ENCODE results near the gene PVR.
"Not testable (repeated sequence)": the region's sequence is repeated elsewhere in the genome, so short reads cannot be mapped to it uniquely, and the experiment has no call there.

Gene PVR

DNA sequence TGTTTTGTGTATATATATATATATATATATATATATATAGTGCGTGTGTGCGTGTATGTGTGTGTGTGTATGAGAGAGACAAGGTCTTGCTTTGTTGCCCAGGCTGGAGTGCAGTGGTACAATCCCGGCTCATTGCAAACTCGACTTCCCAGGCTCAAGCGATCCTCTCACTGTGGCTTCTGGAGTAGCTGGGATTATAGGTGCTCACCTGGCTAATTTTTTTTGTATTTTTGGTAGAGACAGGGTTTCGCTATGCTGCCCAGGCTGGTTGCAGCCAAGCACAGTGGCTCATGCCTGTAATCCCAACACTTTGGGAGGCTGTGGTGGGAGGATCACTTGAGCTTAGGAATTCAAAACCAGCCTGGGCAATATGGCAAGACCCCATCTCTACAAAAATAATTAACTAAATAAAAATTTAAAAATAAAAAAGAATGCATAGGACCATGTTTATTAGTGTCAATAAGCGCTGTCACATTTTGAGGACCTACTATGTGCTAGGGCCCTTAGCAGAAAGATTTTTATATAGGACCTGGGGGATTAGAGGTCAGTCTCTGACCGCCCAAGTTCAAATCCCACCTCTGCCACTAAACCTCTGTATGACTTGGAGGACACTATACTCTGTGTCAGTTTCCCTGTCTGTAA lies 1.8 kb downstream of the PVR start:
- no peak for DNase-seq (ENCODE audit: low spot score)

DNA sequence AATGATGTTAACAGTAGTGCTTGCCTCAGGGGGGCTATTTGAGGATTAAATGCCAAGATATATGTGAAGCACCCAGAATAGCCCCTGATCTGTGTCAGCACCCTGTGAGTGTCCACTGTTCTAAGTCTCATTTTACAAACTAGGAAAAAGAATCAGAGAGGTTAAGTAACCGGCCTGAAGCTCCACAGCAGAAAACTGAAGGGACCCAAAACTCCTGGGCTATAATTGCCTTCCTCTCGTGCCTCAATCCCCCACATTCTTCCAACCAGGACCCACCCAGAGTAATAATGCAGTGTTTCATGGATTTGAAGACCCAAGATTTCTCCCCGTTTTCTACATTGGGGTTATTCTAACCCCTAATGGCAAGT lies 2.3 kb downstream of the PVR start:
- DNase-seq (ENCODE audit: low spot score), result no peak

DNA sequence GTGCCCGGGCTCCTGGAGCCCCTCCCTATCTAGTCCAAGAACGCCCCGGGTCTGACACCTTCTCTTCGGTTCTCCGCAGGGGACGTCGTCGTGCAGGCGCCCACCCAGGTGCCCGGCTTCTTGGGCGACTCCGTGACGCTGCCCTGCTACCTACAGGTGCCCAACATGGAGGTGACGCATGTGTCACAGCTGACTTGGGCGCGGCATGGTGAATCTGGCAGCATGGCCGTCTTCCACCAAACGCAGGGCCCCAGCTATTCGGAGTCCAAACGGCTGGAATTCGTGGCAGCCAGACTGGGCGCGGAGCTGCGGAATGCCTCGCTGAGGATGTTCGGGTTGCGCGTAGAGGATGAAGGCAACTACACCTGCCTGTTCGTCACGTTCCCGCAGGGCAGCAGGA lies 3.4 kb downstream of the PVR start:
- no peak for DNase-seq (ENCODE audit: low spot score)

DNA sequence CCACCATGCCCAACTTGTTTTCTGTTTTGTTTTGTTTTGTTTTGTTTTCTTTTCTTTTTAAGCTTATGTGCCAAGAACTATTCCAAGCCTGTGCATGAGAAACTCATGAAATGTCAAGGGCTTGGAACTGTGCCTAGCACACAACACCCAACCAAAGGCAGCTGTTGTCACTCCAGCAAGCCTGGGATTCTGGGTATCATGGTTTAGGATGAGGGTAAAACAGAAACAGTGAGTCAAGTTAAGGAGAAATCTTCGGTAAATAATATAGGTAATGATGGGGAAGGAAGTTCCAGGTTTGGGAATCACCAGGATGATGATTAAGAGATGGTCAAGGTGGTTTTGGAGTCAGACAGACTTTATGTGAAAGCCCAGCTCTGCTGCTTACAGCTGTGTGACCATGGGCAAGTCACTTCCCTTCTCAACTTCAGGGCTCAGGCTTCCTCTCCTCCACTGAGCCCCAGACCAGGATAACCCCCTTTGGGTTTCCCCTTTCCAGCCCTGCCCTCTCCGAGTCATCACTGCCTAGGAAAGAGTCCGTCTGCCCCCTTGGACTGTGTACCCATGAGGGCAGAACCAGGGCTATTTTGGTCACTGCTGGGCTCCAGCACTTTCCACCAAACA lies 5.0 kb downstream of the PVR start:
- DNase-seq (ENCODE audit: low spot score), result no peak

DNA sequence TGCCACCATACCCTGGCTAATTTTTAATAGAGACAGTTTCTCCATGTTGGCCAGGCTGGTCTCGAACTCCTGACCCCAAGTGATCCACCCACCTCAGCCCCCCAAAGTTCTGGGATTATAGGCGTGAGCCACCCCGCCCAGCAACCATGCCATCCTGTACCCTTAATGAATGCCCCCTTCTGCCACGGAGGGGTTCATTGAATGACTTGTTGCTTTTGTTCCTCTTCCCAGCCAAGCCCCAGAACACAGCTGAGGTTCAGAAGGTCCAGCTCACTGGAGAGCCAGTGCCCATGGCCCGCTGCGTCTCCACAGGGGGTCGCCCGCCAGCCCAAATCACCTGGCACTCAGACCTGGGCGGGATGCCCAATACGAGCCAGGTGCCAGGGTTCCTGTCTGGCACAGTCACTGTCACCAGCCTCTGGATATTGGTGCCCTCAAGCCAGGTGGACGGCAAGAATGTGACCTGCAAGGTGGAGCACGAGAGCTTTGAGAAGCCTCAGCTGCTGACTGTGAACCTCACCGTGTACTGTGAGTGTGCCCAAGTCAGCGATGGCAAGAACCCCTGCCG lies 6.0 kb downstream of the PVR start:
- no peak for DNase-seq (ENCODE audit: low spot score)

DNA sequence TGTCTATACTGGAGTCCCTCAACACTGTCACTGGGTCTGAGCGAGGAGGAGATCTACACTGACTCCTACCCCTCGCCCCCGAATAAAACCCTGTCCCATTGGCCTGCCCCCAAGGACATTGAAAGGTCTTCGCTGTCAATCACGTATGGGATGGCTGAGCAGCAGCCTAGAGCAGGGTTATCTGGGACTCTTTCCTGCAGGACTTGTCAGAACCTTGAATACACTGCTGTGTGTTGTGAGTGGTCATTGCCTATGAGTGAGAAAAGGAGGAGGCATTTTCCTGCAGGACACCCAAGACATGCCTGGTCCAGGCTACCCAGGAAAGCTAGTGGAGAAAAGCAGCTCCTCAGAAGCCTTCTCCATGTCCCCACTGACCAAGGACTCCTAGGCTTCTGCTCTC lies 9.6 kb downstream of the PVR start:
- no peak for DNase-seq (ENCODE audit: low spot score)

DNA sequence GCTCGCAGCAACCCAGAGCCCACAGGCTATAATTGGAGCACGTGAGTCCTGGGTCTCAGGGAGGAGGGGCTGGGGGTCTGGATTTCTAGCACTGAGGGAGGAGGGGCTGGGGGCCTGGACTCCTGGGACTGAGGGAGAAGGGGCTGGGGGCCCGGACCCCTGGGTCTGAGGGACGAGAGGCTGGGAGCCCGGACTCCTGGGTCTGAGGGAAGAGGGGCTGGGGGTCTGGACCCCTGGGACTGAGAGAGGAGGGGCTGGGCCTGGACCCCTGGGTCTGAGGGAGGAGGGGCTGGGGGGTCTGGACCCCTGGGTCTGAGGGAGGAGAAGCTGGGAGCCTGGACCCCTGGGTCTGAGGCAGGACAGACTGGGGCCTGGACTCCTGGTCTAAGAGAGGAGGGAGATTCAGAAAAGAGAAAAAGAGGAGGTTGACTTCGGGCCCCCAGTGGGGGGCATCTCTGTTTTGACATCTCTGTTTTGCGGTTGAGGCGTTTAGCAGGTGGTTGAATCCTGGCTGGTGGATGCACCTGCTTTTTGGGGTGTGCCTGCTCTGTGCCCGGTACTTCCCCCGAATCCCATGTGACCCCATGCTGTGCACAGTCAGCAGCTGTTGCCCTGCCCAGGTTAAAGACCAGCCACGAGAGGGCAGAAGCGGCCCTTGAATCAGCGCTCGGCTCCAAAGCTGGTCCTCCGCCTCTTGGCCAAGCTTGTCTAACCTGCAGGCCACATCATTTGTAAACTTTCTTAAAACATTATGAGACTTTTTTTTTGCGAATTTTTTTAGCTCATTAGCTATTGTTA lies 10.5 kb downstream of the PVR start:
- peak; percentile 90 for DNase-seq (ENCODE audit: low spot score)

DNA sequence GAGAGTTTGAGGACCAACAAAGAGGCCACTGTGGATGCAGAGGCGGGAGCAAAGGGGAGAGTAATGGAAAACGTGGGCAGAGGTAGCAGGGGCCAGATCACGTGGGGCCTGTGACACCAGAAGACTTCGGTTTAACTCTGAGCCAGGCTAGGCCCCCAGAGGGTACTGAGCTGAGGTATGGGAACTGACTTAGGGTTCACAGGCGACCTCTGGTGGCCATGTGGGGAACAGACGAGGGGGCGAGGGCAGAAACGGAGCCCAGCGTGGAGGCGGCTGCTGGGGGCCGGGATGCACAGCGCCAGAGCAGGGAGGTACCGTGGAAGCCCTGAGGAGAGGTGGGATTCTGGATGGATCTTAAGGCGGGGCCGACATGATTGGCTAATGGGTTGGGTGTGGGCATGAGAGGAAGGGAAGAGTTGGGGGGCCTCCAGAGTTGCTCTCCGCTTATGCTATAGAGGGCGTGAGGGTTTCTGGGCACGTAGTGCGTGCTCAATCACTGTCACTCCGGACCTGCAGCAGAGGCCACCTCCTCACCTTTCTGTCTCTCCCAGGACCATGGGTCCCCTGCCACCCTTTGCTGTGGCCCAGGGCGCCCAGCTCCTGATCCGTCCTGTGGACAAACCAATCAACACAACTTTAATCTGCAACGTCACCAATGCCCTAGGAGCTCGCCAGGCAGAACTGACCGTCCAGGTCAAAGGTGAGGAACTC lies 13.7 kb downstream of the PVR start:
- DNase-seq (ENCODE audit: low spot score), result peak; percentile 85

DNA sequence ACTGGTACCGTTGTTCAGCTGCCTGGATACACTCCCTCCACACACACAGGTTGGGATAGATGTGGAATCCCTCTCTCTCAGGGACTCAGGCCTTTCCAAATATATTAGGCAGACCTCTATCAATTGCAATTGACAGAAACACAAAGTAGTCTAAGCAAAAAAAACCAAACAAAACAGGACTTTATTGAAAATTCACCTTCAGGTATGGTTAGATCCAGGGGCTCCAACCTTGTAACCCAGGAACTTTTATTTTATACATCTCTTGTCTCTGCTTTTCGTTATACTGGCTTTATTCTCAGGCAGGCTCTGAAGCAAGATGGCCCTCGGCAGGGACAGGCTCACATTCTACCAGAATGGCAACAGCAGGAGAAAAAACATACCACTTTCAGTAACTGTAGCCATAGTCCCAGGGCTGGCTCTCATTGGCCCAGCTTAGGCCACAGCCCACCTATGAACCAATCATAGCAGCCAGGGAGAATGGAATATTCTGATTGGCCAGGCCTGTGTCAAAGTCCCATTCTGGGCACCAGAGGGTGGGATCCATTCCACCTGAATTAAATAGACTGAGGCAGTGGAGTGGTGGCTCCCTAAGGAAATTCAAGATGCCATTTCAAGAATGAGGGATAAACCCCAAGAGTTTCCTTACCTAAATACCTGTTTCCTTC lies 14.5 kb downstream of the PVR start:
- DNase-seq (ENCODE audit: low spot score), result no peak

DNA sequence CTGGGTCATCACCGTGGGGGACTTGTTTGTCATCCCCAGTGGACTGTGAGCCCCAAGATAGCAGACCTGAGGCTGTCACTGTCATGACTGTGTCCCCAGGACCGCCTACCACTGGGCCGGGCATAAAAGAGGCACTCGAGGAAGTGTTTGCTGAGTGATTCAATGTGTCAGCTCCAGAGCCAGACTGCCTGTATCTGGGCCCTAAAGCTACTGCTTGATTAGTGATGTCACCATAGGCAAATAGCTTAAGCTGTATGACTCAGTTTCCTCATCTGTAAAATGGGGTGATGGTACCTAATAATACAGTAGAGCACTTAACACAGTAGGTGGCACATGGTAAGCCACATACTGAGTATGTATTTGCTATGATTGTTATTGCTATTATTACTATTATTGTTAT lies 16.4 kb downstream of the PVR start:
- DNase-seq (ENCODE audit: low spot score), result no peak

DNA sequence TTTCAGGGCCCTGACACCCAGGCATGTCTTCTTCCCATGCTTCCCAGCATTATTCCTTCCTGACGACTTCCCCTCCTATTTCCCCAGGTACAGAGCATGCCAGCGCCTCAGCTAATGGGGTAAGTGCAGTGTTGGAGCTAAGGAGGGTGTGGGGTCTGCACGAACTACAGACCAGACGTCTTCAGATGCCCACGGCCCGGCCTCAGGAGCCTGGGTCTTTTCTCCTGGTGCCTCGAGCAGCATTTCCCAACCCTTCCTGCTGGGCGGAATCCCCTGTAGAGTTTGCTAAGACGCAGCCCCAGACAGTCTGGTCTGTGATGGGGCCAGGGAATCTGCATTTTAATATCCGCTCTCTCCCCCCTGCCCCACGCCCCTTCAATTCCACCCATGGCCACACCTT lies 17.5 kb downstream of the PVR start:
- DNase-seq (ENCODE audit: low spot score), result no peak

DNA sequence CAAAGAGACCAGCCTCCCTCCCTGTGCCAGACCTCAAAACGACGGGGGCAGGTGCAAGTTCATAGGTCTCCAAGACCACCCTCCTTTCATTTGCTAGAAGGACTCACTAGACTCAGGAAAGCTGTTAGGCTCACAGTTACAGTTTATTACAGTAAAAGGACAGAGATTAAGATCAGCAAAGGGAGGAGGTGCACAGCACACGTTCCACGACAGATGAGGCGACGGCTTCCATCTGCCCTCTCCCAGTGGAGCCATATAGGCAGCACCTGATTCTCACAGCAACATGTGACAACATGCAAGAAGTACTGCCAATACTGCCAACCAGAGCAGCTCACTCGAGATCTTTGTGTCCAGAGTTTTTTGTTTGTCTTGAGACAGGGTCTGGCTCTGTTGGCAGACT lies 18.2 kb downstream of the PVR start:
- DNase-seq (ENCODE audit: low spot score), result no peak

DNA sequence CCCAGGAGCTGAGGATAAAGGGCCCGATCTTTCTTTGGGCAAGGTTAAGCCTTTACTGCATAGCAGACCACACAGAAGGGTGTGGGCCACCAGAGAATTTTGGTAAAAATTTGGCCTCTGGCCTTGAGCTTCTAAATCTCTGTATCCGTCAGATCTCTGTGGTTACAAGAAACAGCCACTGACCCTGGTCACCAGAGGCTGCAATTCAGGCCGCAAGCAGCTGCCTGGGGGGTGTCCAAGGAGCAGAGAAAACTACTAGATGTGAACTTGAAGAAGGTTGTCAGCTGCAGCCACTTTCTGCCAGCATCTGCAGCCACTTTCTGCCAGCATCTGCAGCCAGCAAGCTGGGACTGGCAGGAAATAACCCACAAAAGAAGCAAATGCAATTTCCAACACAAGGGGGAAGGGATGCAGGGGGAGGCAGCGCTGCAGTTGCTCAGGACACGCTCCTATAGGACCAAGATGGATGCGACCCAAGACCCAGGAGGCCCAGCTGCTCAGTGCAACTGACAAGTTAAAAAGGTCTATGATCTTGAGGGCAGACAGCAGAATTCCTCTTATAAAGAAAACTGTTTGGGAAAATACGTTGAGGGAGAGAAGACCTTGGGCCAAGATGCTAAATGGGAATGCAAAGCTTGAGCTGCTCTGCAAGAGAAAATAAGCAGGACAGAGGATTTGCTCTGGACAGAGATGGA lies 19.1 kb downstream of the PVR start:
- DNase-seq (ENCODE audit: low spot score), result no peak

DNA sequence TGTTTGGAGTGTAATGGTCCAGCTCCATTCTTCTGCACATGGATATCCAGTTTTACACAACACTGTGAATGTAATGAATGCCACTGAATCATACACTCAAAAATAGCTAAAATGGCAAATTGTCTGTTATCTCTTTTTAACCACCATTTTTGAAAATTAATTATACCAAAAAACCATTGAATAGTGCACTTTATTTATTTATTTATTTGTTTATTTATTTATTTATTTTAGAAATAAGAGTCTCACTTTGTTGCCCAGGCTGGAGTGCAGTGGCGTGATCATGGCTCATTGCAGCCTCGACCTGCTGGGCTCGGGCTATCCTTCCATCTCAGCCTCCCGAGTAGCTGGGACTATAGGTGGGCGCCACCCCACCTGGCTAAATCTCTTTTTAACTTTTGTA lies 20.3 kb downstream of the PVR start:
- no peak for DNase-seq (ENCODE audit: low spot score)

DNA sequence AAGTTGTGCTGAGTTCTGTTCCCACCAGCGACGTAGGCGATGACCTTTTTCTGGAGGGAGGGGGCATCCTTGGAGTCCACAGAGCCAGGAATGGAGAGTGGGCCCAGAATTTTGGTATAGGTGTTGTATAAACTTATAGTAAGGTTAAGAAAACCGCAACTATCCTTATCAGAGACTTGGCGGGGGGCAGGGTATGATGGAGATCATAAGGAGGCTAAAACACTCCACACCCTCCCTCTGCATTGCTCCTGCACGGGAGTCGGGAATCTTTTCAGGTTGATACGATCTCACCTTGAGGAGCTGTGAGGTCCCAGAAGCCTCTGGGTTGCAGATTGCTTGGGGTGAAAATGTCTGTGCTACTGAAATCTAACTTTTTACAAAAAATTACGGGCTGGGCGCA lies 21.3 kb downstream of the PVR start:
- DNase-seq (ENCODE audit: low spot score), result no peak

DNA sequence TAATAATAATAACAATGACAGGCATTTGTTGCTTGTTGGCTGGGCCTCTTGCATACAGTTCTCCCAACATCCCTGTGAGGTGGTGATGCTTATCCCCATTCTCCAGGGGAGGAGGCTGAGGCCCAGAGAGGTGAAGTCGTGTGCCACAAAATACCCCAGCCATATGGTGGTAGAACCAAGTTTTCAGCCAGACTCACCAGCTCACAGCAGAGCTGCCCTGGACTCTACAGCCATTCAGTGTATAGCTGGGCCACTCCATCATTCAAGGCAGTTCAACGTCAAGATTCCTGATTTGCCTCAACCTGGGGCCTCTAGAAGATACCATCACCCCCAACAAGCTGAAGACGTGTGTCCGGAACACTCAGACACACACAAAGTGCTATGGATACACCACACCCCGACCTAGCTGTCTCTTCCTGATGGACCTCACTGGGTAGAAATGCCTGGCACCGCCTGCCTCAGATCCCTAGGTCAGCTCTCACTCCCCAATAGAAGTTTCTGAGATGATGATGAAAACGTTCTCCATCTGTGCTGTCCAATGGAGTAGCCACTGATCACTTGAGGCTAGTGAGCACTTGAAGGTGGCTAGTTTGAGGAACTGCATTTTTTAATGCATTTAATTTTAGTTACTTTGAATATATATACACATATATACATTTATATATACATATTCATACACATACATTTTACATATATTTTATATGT lies 23.3 kb downstream of the PVR start:
- DNase-seq (ENCODE audit: low spot score), result no peak

DNA sequence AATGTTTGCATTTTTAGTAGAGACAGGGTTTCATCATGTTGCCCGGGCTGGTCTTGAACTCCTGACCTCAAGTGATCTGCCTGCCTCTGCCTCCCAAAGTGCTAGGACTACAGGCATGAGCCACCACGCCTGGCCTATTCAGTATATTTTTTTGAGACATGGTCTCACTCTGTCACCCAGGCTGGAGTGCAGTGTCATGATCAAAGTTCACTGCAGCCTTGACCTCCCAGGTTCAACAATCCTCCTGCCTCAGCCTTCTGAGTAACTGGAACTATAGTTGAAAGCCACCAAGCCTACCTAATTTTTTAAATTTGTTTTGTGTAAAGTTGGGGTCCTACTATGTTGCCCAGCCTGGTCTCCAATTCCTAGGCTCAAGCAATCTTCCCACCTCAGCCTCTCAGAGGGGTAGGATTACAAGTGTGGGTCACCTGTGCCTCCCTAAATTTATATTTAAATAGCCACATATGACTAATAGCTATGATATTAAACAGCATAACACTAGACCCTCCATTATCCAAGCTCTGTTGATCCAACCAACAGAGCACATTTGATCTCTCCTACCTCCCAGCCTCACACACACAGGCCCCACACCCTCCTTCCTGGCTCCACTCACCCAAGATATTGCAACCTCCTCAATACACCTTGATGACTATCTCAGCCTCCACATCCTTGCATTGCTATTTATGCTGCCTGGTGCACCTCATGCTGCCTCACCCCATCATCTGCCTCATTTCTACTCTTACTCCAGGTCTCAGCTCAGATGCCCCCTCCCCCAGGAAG lies 25.5 kb downstream of the PVR start:
- no peak for DNase-seq (ENCODE audit: low spot score)

DNA sequence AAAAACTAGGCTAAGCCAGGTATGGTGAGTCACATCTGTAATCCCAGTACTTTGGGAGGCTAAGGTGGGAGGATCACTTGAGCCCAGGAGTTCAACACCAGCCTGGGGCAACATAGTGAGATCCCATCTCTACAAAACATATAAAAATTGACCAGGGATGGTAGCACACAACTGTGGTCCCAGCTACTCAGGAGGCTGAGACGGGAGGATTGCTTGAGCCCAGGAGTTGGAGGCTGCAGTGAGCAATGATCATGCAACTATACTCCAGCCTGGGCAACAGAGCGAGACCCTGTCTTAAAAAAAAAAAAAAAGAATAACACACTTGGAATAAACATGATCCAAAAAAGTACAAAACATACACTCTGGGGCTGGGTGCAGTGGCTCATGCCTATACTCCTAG lies 26.3 kb downstream of the PVR start:
- DNase-seq (ENCODE audit: low spot score), result not testable (repeated sequence)

DNA sequence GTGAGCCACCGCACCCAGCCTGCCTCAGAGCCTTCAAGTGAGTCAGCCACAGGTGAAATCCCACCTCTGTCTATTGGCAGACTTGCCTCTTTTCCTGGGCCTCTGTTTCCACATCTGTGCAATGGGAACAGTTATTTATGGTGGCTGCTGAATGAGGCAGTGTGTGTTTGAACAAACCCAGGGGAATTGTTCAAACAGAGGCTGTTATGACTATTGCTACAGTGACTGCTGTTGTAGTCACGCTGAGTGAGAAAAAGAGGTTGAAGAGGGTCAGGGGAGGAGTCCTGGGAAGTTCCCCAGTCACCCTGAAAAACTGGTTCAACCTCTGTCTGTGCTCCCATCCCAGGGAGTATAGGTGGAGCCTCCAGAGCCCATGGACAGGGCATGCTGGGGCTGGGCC lies 27.7 kb downstream of the PVR start, which contains the start of gene CEACAM19:
Gene CEACAM19, plus strand, starts transcription at position 83 of the 400 bp plus-strand sequence. CDS start 450 bp downstream, outside the sequence.
- DNase-seq (ENCODE audit: low spot score), result no peak

DNA sequence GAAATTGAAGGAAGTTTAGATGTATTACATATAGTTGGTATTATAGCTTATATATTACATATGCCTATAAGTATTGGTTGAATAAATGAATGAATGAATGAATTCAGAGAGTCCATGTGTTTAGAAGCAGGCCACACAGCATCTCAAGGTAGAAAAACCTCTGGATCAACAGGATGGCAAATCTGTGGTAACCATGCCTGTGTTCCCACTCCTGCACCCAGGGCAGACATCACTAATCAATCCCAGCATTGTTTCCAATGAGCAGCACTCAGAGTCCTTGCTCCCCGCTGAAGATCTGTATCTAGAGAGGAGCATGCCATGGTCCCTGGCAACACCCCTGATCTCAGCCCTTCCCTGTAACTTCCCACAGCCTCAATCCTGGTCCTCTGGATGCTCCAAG lies 28.5 kb downstream of the PVR start:
- no peak for DNase-seq (ENCODE audit: low spot score)

Measured in germinal center (tissue), 1 donor.